Endodermal cell (in vitro differentiated cells): ENCODE measurements around the gene HPCAL1. TPM values are rescaled to one million over a fixed set of nuclear protein-coding genes. Genes with fewer than 3 reads are reported as not detected.
A peak's percentile ranks its signal among the peaks of the same experiment; 100 is the strongest.

Experiments
- DNase-seq: peaks from one replicate; pipeline ENCODE4 v3.0.0-alpha.2; 2017
- H3K27ac ChIP-seq: 2 replicates; pipeline ENCODE4 v1.5.1; 2013; ENCODE audit warnings: mild to moderate bottlenecking, low read depth, low read length, moderate library complexity
- H3K27me3 ChIP-seq: 2 replicates; pipeline ENCODE4 v1.6.1; 2013; ENCODE audit warnings: mild to moderate bottlenecking, low read length, moderate library complexity; ENCODE audit not compliant: insufficient read depth, control insufficient read depth, poor library complexity, severe bottlenecking
- H3K36me3 ChIP-seq: 2 replicates; pipeline ENCODE4 v1.7.0; 2013; ENCODE audit warnings: mild to moderate bottlenecking, low read length, moderate library complexity; ENCODE audit not compliant: control insufficient read depth, insufficient read depth
- H3K4me1 ChIP-seq: one replicate; pipeline ENCODE4 v1.7.0; 2013; ENCODE audit warnings: low read length; ENCODE audit not compliant: control insufficient read depth, insufficient read depth
- H3K4me3 ChIP-seq: 2 replicates; pipeline ENCODE4 v1.5.1; 2013; ENCODE audit warnings: mild to moderate bottlenecking, low read length, moderate library complexity
- H3K9ac ChIP-seq: 2 replicates; pipeline ENCODE4 v1.6.1; 2013; ENCODE audit warnings: mild to moderate bottlenecking, low read length, moderate library complexity; ENCODE audit not compliant: poor library complexity, severe bottlenecking; ENCODE audit errors: extremely low read depth
- H3K9me3 ChIP-seq: 2 replicates; pipeline ENCODE4 v1.6.1; 2013; ENCODE audit warnings: mild to moderate bottlenecking, low read length, moderate library complexity; ENCODE audit not compliant: control insufficient read depth
- H3K27ac Mint-ChIP-seq: 2 replicates; pipeline ENCODE4 v1.8.0; 2020; ENCODE audit warnings: mixed read lengths
- H3K27me3 Mint-ChIP-seq: 2 replicates; pipeline ENCODE4 v1.8.0; 2021; ENCODE audit warnings: mild to moderate bottlenecking, mixed read lengths; ENCODE audit not compliant: insufficient read depth
- H3K36me3 Mint-ChIP-seq: 2 replicates; pipeline ENCODE4 v1.8.0; 2020; ENCODE audit warnings: low read depth, mixed read lengths
- H3K4me1 Mint-ChIP-seq: 2 replicates; pipeline ENCODE4 v1.8.0; 2020; ENCODE audit warnings: mixed read lengths
- H3K4me3 Mint-ChIP-seq: 2 replicates; pipeline ENCODE4 v1.8.0; 2020; ENCODE audit warnings: mild to moderate bottlenecking, moderate library complexity, mixed read lengths
- H3K9me3 Mint-ChIP-seq: 2 replicates; pipeline ENCODE4 v1.8.0; 2020; ENCODE audit warnings: mild to moderate bottlenecking, mixed read lengths
- WGBS, 2 experiments: methylation state at CpG; one replicate each; pipeline versions ENCODE4 v1.1.5 to v1.1.7; 2013; ENCODE audit warnings: missing lambda C conversion rate in 2 of 2, mixed read lengths in 1 of 2; ENCODE audit not compliant: insufficient coverage in 1 of 2, insufficient read length in 1 of 2; 5-methylcytosine and 5-hydroxymethylcytosine counted together
- total RNA-seq, 2 donors: library from RNA; stranded (reverse); fragmentation: NEBNext Ultra II Directional in 1 of 2; extraction: Animal tissue kit (Norgen Biotek cat#: 25700) in 1 of 2; gene quantifications; 2 replicates in 1 of 2; 3 replicates in 1 of 2; pipeline ENCODE4 v1.2.1, GENCODE V29; 2021
- TF ChIP-seq, protein P1 (sequence below): fragments of 200-600 bp; sonication (generic); conservative IDR thresholded peaks from 2 replicates; pipeline ENCODE4 v1.5.0; 2021; ENCODE audit warnings: antibody characterized with exemption, mild to moderate bottlenecking

Gene HPCAL1
- total RNA-seq, 2 donors from 2014 or later = 6.8 to 8.1 TPM

- H3K4me1 Mint-ChIP-seq = peaks cover 16% of the 10 kb centered on the region
- no peaks in the 10 kb centered on the region for H3K9me3 Mint-ChIP-seq
- no peak for DNase-seq
- H3K4me3 Mint-ChIP-seq = no peak overlapping the region
- 84 to 87% methylated on average over 4 to 6 of the region's 6 CpGs for WGBS, 2 experiments
- Histone ChIP-seq H3K27me3 (no peaks in the 10 kb centered on the region), H3K9ac (no peak overlapping the region), H3K9me3 (no peaks in the 10 kb centered on the region), H3K4me1 (no peaks in the 10 kb centered on the region), H3K27ac (no peak overlapping the region), H3K4me3 (no peak overlapping the region), H3K36me3 (no peaks in the 10 kb centered on the region)
- TF ChIP-seq, protein P1, sequence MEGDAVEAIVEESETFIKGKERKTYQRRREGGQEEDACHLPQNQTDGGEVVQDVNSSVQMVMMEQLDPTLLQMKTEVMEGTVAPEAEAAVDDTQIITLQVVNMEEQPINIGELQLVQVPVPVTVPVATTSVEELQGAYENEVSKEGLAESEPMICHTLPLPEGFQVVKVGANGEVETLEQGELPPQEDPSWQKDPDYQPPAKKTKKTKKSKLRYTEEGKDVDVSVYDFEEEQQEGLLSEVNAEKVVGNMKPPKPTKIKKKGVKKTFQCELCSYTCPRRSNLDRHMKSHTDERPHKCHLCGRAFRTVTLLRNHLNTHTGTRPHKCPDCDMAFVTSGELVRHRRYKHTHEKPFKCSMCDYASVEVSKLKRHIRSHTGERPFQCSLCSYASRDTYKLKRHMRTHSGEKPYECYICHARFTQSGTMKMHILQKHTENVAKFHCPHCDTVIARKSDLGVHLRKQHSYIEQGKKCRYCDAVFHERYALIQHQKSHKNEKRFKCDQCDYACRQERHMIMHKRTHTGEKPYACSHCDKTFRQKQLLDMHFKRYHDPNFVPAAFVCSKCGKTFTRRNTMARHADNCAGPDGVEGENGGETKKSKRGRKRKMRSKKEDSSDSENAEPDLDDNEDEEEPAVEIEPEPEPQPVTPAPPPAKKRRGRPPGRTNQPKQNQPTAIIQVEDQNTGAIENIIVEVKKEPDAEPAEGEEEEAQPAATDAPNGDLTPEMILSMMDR = no peak
- H3K27me3 Mint-ChIP-seq = no peaks in the 10 kb centered on the region
- no peaks in the 10 kb centered on the region for H3K36me3 Mint-ChIP-seq
- H3K27ac Mint-ChIP-seq = peak overlapping the region; percentile 32
Measured at GRCh38 chr2:10316336-10316735, 13.6 kb downstream of the HPCAL1 start.

GRCh38 chr2:10316860-10317259, 14.2 kb downstream of the HPCAL1 start:
- Mint-ChIP-seq H3K9me3 (peaks cover 1% of the 10 kb centered on the region), H3K36me3 (no peaks in the 10 kb centered on the region), H3K4me3 (no peak overlapping the region), H3K27ac (no peak overlapping the region), H3K27me3 (no peaks in the 10 kb centered on the region), H3K4me1 (peaks cover 16% of the 10 kb centered on the region)
- TF ChIP-seq, protein P1 = no peak
- 87 to 88% methylated on average over 5 to 7 of the region's 7 CpGs for WGBS, 2 experiments
- Histone ChIP-seq H3K9ac (no peak overlapping the region), H3K9me3 (no peaks in the 10 kb centered on the region), H3K27ac (no peak overlapping the region), H3K36me3 (no peaks in the 10 kb centered on the region), H3K27me3 (no peaks in the 10 kb centered on the region), H3K4me1 (no peaks in the 10 kb centered on the region), H3K4me3 (no peak overlapping the region)
- no peak for DNase-seq

DNA sequence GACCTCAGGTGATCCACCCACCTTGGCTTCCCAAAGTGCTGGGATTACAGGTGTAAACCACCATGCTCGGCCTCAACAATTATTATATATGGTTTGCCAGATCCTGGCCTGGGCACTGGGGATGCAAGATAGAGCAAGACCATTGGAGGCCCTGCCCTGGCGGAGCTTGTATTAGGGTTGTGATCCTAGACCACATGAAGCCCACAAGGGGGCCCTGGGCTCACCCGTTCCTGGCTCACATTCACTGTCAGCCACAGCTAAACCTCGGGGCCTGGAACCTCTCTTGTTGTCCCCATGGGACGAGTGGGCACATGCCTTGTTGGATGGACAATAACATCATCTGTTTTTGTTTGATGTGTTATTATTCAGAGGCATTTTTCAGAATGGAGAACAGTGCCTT, 14.9 kb downstream of the HPCAL1 start:
- H3K9ac ChIP-seq = no peak overlapping the region
- peak; percentile 79 for DNase-seq
- no peak overlapping the region for H3K4me3 ChIP-seq
- no peaks in the 10 kb centered on the region for H3K36me3 ChIP-seq
- peaks cover 6% of the 10 kb centered on the region for H3K9me3 ChIP-seq
- H3K27me3 ChIP-seq = no peaks in the 10 kb centered on the region
- no peak overlapping the region for H3K27ac Mint-ChIP-seq
- no peaks in the 10 kb centered on the region for H3K4me1 ChIP-seq
- TF ChIP-seq, protein P1 = peak; percentile 72
- H3K4me1 Mint-ChIP-seq = peaks cover 16% of the 10 kb centered on the region
- WGBS, 2 experiments = 87 to 90% methylated on average over 5 of the region's 5 CpGs
- H3K36me3 Mint-ChIP-seq = peaks cover 2% of the 10 kb centered on the region
- no peaks in the 10 kb centered on the region for H3K27me3 Mint-ChIP-seq
- peaks cover 8% of the 10 kb centered on the region for H3K9me3 Mint-ChIP-seq
- H3K4me3 Mint-ChIP-seq = no peak overlapping the region
- H3K27ac ChIP-seq = no peak overlapping the region
